Measurements from ENCODE around the gene RMDN3.
A peak's percentile ranks its signal among the peaks of the same experiment; 100 is the strongest.

Gene RMDN3

DNA sequence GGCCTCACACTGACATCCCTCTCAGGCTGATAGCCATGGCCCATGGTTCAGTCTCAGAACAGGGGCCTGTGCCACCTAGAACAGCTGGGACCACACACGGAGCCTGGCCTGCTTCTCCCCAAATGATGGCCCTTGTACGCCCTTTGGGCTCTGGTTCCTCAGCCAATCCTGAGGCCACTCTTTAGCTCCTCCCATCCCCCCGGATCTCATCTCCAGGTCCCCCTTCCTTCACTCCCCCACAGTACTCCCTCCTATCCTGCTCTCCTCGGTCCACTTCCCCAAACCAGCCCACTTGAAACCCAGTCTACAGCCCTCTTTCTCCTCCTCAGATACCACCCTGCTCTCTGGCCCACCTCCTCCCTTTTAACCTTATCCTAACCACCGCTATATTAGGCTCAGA lies 34.1 kb upstream of the RMDN3 start:
- TF ChIP-seq, protein P1, sequence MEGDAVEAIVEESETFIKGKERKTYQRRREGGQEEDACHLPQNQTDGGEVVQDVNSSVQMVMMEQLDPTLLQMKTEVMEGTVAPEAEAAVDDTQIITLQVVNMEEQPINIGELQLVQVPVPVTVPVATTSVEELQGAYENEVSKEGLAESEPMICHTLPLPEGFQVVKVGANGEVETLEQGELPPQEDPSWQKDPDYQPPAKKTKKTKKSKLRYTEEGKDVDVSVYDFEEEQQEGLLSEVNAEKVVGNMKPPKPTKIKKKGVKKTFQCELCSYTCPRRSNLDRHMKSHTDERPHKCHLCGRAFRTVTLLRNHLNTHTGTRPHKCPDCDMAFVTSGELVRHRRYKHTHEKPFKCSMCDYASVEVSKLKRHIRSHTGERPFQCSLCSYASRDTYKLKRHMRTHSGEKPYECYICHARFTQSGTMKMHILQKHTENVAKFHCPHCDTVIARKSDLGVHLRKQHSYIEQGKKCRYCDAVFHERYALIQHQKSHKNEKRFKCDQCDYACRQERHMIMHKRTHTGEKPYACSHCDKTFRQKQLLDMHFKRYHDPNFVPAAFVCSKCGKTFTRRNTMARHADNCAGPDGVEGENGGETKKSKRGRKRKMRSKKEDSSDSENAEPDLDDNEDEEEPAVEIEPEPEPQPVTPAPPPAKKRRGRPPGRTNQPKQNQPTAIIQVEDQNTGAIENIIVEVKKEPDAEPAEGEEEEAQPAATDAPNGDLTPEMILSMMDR (IDR thresholded peaks at IDR 0.05; ENCODE audit: poor library complexity, severe bottlenecking): no peak
- no peak for DNase-seq (ENCODE audit: low spot score)
- no peak for ATAC-seq (ENCODE audit: low read depth)
- H3K27me3 ChIP-seq (ENCODE audit: insufficient read depth, poor library complexity, severe bottlenecking): no peaks in the 10 kb centered on the region
- H3K4me1 ChIP-seq (ENCODE audit: insufficient read depth, poor library complexity, severe bottlenecking): peaks cover 75% of the 10 kb centered on the region
- peak overlapping the region; percentile 96 for H3K27ac ChIP-seq (ENCODE audit: poor library complexity, severe bottlenecking)
- no peak overlapping the region for H3K4me3 ChIP-seq (ENCODE audit: severe bottlenecking)
- no peaks in the 10 kb centered on the region for H3K9me3 ChIP-seq (ENCODE audit: severe bottlenecking)
- peaks cover 32% of the 10 kb centered on the region for H3K36me3 ChIP-seq (ENCODE audit: low read depth)

DNA sequence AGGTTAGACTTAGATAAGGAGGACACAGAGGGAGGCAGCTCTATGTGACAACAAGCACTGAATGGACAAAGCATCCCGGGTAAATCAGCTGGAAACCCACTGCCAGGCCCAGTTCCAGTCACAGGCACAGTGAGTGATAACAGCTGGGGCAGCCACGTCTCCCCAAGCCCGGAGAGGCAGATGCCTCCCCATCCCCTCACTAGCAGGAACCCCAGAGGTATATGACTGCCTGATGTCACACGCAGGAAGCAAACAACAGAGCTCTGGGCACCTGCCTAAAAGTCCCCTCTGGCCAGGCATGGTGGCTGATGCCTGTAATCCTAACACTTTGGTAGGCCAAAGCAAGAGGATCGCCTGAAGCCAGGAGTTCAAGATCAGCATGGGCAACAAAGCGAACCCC lies 32.9 kb upstream of the RMDN3 start:
- no peak for DNase-seq (ENCODE audit: low spot score)
- Histone ChIP-seq H3K4me1 (ENCODE audit: insufficient read depth, poor library complexity, severe bottlenecking) (peaks cover 64% of the 10 kb centered on the region), H3K27ac (ENCODE audit: poor library complexity, severe bottlenecking) (peak overlapping the region; percentile 96), H3K4me3 (ENCODE audit: severe bottlenecking) (no peak overlapping the region), H3K9me3 (ENCODE audit: severe bottlenecking) (no peaks in the 10 kb centered on the region), H3K36me3 (ENCODE audit: low read depth) (peaks cover 32% of the 10 kb centered on the region), H3K27me3 (ENCODE audit: insufficient read depth, poor library complexity, severe bottlenecking) (no peaks in the 10 kb centered on the region)
- no peak; the same call in 2 of the 3 replicates for ATAC-seq (ENCODE audit: low read depth)
- TF ChIP-seq, protein P1 (IDR thresholded peaks at IDR 0.05; ENCODE audit: poor library complexity, severe bottlenecking): no peak

DNA sequence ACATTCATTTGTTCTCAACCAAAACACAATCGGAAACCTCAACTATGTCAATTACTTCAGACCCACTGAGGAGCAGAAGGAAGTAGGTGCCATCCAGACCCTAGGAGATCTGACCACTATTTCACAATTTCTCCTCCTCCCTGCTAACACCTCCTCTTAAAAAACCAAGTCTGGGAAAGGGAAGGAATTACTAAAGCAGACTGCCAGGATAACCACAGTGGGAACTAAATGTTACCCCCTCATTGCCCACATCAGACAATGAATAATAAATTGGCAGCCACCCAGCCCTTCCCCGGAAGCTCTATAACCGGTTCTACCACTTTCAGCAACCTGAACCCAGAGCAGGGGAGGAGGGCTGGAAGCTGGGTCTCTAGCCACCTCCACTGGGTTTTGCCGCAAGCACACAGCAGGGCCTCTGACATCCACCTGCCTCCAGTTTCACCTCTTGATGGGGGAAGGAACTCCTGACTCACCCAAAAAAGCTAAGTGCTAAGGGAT lies 32.3 kb upstream of the RMDN3 start:
- Histone ChIP-seq H3K36me3 (ENCODE audit: low read depth) (peaks cover 29% of the 10 kb centered on the region), H3K4me3 (ENCODE audit: severe bottlenecking) (no peak overlapping the region), H3K27me3 (ENCODE audit: insufficient read depth, poor library complexity, severe bottlenecking) (no peaks in the 10 kb centered on the region), H3K4me1 (ENCODE audit: insufficient read depth, poor library complexity, severe bottlenecking) (peaks cover 61% of the 10 kb centered on the region), H3K9me3 (ENCODE audit: severe bottlenecking) (no peaks in the 10 kb centered on the region), H3K27ac (ENCODE audit: poor library complexity, severe bottlenecking) (peak overlapping the region; percentile 96)
- DNase-seq (ENCODE audit: low spot score) (peak; percentile 98), ATAC-seq (ENCODE audit: low read depth) (peak; percentile 84)
- TF ChIP-seq, protein P1 (IDR thresholded peaks at IDR 0.05; ENCODE audit: poor library complexity, severe bottlenecking): no peak

DNA sequence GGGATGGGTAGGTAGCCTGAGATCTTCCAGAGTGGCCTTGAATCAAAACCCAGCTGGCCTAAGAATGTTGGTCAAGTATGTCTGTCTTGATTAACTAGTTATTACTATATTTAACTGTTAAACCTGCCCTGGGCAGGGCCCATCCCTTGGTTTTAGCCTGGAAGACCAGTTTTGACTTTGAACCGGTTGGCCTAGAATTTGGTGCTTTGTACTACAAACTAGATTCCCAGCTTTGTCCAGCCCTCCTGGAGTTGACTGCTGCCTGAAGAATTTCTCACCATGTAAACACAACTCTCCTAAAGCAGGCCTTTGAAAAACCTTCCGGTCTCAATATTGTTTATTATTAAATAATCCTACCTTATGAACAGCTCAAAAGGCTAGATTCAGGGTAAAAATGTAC lies 30.8 kb upstream of the RMDN3 start:
- Histone ChIP-seq H3K4me3 (ENCODE audit: severe bottlenecking) (no peak overlapping the region), H3K36me3 (ENCODE audit: low read depth) (peaks cover 13% of the 10 kb centered on the region), H3K4me1 (ENCODE audit: insufficient read depth, poor library complexity, severe bottlenecking) (peaks cover 53% of the 10 kb centered on the region), H3K27ac (ENCODE audit: poor library complexity, severe bottlenecking) (peak overlapping the region; percentile 96), H3K9me3 (ENCODE audit: severe bottlenecking) (no peaks in the 10 kb centered on the region), H3K27me3 (ENCODE audit: insufficient read depth, poor library complexity, severe bottlenecking) (no peaks in the 10 kb centered on the region)
- DNase-seq (ENCODE audit: low spot score) (no peak), ATAC-seq (ENCODE audit: low read depth) (no peak)
- TF ChIP-seq, protein P1 (IDR thresholded peaks at IDR 0.05; ENCODE audit: poor library complexity, severe bottlenecking): no peak

DNA sequence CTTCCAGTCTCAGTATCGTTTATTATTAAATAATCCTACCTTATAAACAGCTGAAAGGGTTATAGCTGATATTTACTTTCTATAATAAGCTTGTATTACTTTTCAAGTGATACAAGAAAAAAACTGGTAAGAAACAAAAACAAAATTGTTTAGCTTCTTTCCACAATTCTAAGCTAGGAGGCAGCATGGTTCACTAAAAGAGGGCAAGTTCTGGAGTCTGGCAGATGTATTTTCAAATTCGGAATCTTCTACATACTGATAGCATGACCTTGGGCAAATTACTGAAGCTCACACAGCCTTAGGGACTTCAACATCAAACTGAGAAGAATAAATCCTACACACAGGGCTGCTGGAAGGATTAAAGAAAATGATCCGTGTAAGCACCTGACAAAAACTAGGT lies 30.1 kb upstream of the RMDN3 start:
- no peak for ATAC-seq (ENCODE audit: low read depth)
- DNase-seq (ENCODE audit: low spot score): no peak
- peaks cover 10% of the 10 kb centered on the region; the same call in 1 of the 2 replicates for H3K36me3 ChIP-seq (ENCODE audit: low read depth)
- H3K9me3 ChIP-seq (ENCODE audit: severe bottlenecking): no peaks in the 10 kb centered on the region
- no peak overlapping the region for H3K4me3 ChIP-seq (ENCODE audit: severe bottlenecking)
- peak overlapping the region; percentile 96 for H3K27ac ChIP-seq (ENCODE audit: poor library complexity, severe bottlenecking)
- peaks cover 46% of the 10 kb centered on the region for H3K4me1 ChIP-seq (ENCODE audit: insufficient read depth, poor library complexity, severe bottlenecking)
- TF ChIP-seq, protein P1 (IDR thresholded peaks at IDR 0.05; ENCODE audit: poor library complexity, severe bottlenecking): peak; percentile 64
- no peaks in the 10 kb centered on the region for H3K27me3 ChIP-seq (ENCODE audit: insufficient read depth, poor library complexity, severe bottlenecking)

Measured in RWPE2 (cell line).